Measurements from ENCODE around the gene LPP.

LPP gene

GRCh38 chr3:188490416-188490815, 336.5 kb downstream of the LPP start:
- Histone ChIP-seq H3K27ac (replicated peaks) (no peak overlapping the region), H3K4me3 (replicated peaks; ENCODE audit: insufficient read depth, low read length) (no peak overlapping the region), H3K27me3 (ENCODE audit: insufficient read depth, poor library complexity, severe bottlenecking) (no peaks in the 10 kb centered on the region)
- no peak for DNase-seq (ENCODE audit: low read depth in 1 of 2, low spot score in 1 of 2)
- TF ChIP-seq GABPA (IDR thresholded peaks at IDR 0.05; ENCODE audit: low read depth) (no peak), POLR2AphosphoS5 (IDR thresholded peaks at IDR 0.05; ENCODE audit: low read depth) (no peak), SPI1 (IDR thresholded peaks at IDR 0.05; ENCODE audit: borderline replicate concordance, low read depth) (no peak)
- TF ChIP-seq, protein P1, sequence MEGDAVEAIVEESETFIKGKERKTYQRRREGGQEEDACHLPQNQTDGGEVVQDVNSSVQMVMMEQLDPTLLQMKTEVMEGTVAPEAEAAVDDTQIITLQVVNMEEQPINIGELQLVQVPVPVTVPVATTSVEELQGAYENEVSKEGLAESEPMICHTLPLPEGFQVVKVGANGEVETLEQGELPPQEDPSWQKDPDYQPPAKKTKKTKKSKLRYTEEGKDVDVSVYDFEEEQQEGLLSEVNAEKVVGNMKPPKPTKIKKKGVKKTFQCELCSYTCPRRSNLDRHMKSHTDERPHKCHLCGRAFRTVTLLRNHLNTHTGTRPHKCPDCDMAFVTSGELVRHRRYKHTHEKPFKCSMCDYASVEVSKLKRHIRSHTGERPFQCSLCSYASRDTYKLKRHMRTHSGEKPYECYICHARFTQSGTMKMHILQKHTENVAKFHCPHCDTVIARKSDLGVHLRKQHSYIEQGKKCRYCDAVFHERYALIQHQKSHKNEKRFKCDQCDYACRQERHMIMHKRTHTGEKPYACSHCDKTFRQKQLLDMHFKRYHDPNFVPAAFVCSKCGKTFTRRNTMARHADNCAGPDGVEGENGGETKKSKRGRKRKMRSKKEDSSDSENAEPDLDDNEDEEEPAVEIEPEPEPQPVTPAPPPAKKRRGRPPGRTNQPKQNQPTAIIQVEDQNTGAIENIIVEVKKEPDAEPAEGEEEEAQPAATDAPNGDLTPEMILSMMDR (IDR thresholded peaks at IDR 0.05; ENCODE audit: insufficient read depth, low read length), result no peak
- TF ChIP-seq, protein P2, sequence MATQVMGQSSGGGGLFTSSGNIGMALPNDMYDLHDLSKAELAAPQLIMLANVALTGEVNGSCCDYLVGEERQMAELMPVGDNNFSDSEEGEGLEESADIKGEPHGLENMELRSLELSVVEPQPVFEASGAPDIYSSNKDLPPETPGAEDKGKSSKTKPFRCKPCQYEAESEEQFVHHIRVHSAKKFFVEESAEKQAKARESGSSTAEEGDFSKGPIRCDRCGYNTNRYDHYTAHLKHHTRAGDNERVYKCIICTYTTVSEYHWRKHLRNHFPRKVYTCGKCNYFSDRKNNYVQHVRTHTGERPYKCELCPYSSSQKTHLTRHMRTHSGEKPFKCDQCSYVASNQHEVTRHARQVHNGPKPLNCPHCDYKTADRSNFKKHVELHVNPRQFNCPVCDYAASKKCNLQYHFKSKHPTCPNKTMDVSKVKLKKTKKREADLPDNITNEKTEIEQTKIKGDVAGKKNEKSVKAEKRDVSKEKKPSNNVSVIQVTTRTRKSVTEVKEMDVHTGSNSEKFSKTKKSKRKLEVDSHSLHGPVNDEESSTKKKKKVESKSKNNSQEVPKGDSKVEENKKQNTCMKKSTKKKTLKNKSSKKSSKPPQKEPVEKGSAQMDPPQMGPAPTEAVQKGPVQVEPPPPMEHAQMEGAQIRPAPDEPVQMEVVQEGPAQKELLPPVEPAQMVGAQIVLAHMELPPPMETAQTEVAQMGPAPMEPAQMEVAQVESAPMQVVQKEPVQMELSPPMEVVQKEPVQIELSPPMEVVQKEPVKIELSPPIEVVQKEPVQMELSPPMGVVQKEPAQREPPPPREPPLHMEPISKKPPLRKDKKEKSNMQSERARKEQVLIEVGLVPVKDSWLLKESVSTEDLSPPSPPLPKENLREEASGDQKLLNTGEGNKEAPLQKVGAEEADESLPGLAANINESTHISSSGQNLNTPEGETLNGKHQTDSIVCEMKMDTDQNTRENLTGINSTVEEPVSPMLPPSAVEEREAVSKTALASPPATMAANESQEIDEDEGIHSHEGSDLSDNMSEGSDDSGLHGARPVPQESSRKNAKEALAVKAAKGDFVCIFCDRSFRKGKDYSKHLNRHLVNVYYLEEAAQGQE (IDR thresholded peaks at IDR 0.05; ENCODE audit: insufficient replicate concordance, low read depth), result no peak

GRCh38 chr3:188491276-188491687, 337.3 kb downstream of the LPP start:
- no peak for DNase-seq (ENCODE audit: low read depth in 1 of 2, low spot score in 1 of 2)
- H3K27ac ChIP-seq (replicated peaks), result no peak overlapping the region
- no peaks in the 10 kb centered on the region for H3K27me3 ChIP-seq (ENCODE audit: insufficient read depth, poor library complexity, severe bottlenecking)
- TF ChIP-seq POLR2AphosphoS5 (IDR thresholded peaks at IDR 0.05; ENCODE audit: low read depth) (no peak), SPI1 (IDR thresholded peaks at IDR 0.05; ENCODE audit: borderline replicate concordance, low read depth) (no peak), GABPA (IDR thresholded peaks at IDR 0.05; ENCODE audit: low read depth) (no peak)
- TF ChIP-seq, protein P2 (IDR thresholded peaks at IDR 0.05; ENCODE audit: insufficient replicate concordance, low read depth), result no peak
- TF ChIP-seq, protein P1 (IDR thresholded peaks at IDR 0.05; ENCODE audit: insufficient read depth, low read length), result no peak
- H3K4me3 ChIP-seq (replicated peaks; ENCODE audit: insufficient read depth, low read length), result no peak overlapping the region

GRCh38 chr3:188496390-188496789, 342.4 kb downstream of the LPP start:
- TF ChIP-seq SPI1 (IDR thresholded peaks at IDR 0.05; ENCODE audit: borderline replicate concordance, low read depth) (no peak), GABPA (IDR thresholded peaks at IDR 0.05; ENCODE audit: low read depth) (no peak), POLR2AphosphoS5 (IDR thresholded peaks at IDR 0.05; ENCODE audit: low read depth) (no peak)
- TF ChIP-seq, protein P2 (IDR thresholded peaks at IDR 0.05; ENCODE audit: insufficient replicate concordance, low read depth), result no peak
- TF ChIP-seq, protein P1 (IDR thresholded peaks at IDR 0.05; ENCODE audit: insufficient read depth, low read length), result no peak
- Histone ChIP-seq H3K27ac (replicated peaks) (no peak overlapping the region), H3K27me3 (ENCODE audit: insufficient read depth, poor library complexity, severe bottlenecking) (no peaks in the 10 kb centered on the region), H3K4me3 (replicated peaks; ENCODE audit: insufficient read depth, low read length) (no peak overlapping the region)
- DNase-seq (ENCODE audit: low read depth in 1 of 2, low spot score in 1 of 2), result no peak
